ENCODE measurements around the gene TTC38.
A peak's percentile ranks its signal among the peaks of the same experiment; 100 is the strongest.

The TTC38 gene

GRCh38 chr22:46273432-46274148 is 5.8 kb downstream of the TTC38 start:
- no peaks in the 10 kb centered on the region for H3F3A ChIP-seq (ENCODE audit: low read depth)
- H3K9ac ChIP-seq (ENCODE audit: low read depth, low read length, poor library complexity, severe bottlenecking) = no peak overlapping the region
- peaks cover 14% of the 10 kb centered on the region; the same call in 1 of the 2 replicates for H3K36me3 ChIP-seq (ENCODE audit: insufficient read depth, low read length)
- no peaks in the 10 kb centered on the region for H3K27me3 ChIP-seq (ENCODE audit: insufficient read depth, low read length, poor library complexity, severe bottlenecking)
- H3K79me2 ChIP-seq (ENCODE audit: insufficient read depth, low read length) = peaks cover 24% of the 10 kb centered on the region
- H3K9me2 ChIP-seq (replicated peaks; ENCODE audit: low read depth, low read length) = no peaks in the 10 kb centered on the region
- H3K9me3 ChIP-seq (ENCODE audit: insufficient read depth, low read depth, low read length) = no peaks in the 10 kb centered on the region
- H3K4me3 ChIP-seq (ENCODE audit: low read length, poor library complexity, severe bottlenecking) = no peak overlapping the region
- TF ChIP-seq EZH2phosphoT487 (IDR thresholded peaks at IDR 0.05; ENCODE audit: borderline replicate concordance) = no peak
- TF ChIP-seq CTCF (conservative IDR thresholded peaks at IDR 0.05; ENCODE audit: low read length) = no peak
- no peak overlapping the region for H2AFZ ChIP-seq (ENCODE audit: low read length)
- no peaks in the 10 kb centered on the region for H4K20me1 ChIP-seq (ENCODE audit: insufficient read depth, low read length, poor library complexity, severe bottlenecking)
- no peak overlapping the region for H3K4me2 ChIP-seq (ENCODE audit: low read depth, low read length, poor library complexity, severe bottlenecking)
- H3K4me1 ChIP-seq (ENCODE audit: insufficient read depth, low read length, poor library complexity, severe bottlenecking) = peaks cover 22% of the 10 kb centered on the region

- Histone ChIP-seq H3K9me2 (replicated peaks; ENCODE audit: low read depth, low read length) (no peaks in the 10 kb centered on the region), H3K36me3 (ENCODE audit: insufficient read depth, low read length) (peaks cover 21% of the 10 kb centered on the region; the same call in 1 of the 2 replicates), H3K9ac (ENCODE audit: low read depth, low read length, poor library complexity, severe bottlenecking) (no peak overlapping the region), H2AFZ (ENCODE audit: low read length) (no peak overlapping the region), H3K27me3 (ENCODE audit: insufficient read depth, low read length, poor library complexity, severe bottlenecking) (no peaks in the 10 kb centered on the region), H3K4me2 (ENCODE audit: low read depth, low read length, poor library complexity, severe bottlenecking) (no peak overlapping the region), H3F3A (ENCODE audit: low read depth) (no peaks in the 10 kb centered on the region), H3K4me3 (ENCODE audit: low read length, poor library complexity, severe bottlenecking) (no peak overlapping the region), H3K4me1 (ENCODE audit: insufficient read depth, low read length, poor library complexity, severe bottlenecking) (peaks cover 16% of the 10 kb centered on the region), H3K79me2 (ENCODE audit: insufficient read depth, low read length) (peaks cover 16% of the 10 kb centered on the region), H4K20me1 (ENCODE audit: insufficient read depth, low read length, poor library complexity, severe bottlenecking) (no peaks in the 10 kb centered on the region), H3K9me3 (ENCODE audit: insufficient read depth, low read depth, low read length) (no peaks in the 10 kb centered on the region)
- TF ChIP-seq EZH2phosphoT487 (IDR thresholded peaks at IDR 0.05; ENCODE audit: borderline replicate concordance) = no peak
- no peak for TF ChIP-seq CTCF (conservative IDR thresholded peaks at IDR 0.05; ENCODE audit: low read length)
These were observed 6.6 kb downstream of the TTC38 start for GRCh38 chr22:46274381-46274780.

GRCh38 chr22:46275455-46276122 is 7.8 kb downstream of the TTC38 start:
- Histone ChIP-seq H4K20me1 (ENCODE audit: insufficient read depth, low read length, poor library complexity, severe bottlenecking) (no peaks in the 10 kb centered on the region), H3K27me3 (ENCODE audit: insufficient read depth, low read length, poor library complexity, severe bottlenecking) (no peaks in the 10 kb centered on the region), H3K4me1 (ENCODE audit: insufficient read depth, low read length, poor library complexity, severe bottlenecking) (peaks cover 6% of the 10 kb centered on the region), H2AFZ (ENCODE audit: low read length) (no peak overlapping the region; the same call in 1 of the 2 replicates), H3K36me3 (ENCODE audit: insufficient read depth, low read length) (peaks cover 28% of the 10 kb centered on the region; the same call in 1 of the 2 replicates), H3K9me3 (ENCODE audit: insufficient read depth, low read depth, low read length) (no peaks in the 10 kb centered on the region), H3K4me3 (ENCODE audit: low read length, poor library complexity, severe bottlenecking) (no peak overlapping the region), H3K9ac (ENCODE audit: low read depth, low read length, poor library complexity, severe bottlenecking) (no peak overlapping the region), H3K79me2 (ENCODE audit: insufficient read depth, low read length) (peaks cover 7% of the 10 kb centered on the region; the same call in 1 of the 2 replicates), H3K9me2 (replicated peaks; ENCODE audit: low read depth, low read length) (no peaks in the 10 kb centered on the region), H3K4me2 (ENCODE audit: low read depth, low read length, poor library complexity, severe bottlenecking) (peak overlapping the region; percentile 8), H3F3A (ENCODE audit: low read depth) (no peaks in the 10 kb centered on the region)
- TF ChIP-seq CTCF (conservative IDR thresholded peaks at IDR 0.05; ENCODE audit: low read length) = no peak
- TF ChIP-seq EZH2phosphoT487 (IDR thresholded peaks at IDR 0.05; ENCODE audit: borderline replicate concordance) = no peak
